SK-N-MC (cell line): ENCODE results near the gene GGT7.
"Not testable (repeated sequence)": the region's sequence is repeated elsewhere in the genome, so short reads cannot be mapped to it uniquely, and the experiment has no call there.

Source experiments
- DNase-seq: peaks from one replicate; pipeline ENCODE4 v3.0.0-alpha.2; 2011; ENCODE audit warnings: low read depth, low spot score
- H3K27ac ChIP-seq: fragments of 200-600 bp; sonication (generic); 2 replicates; pipeline ENCODE4 v1.5.1; 2016; ENCODE audit warnings: mixed run types
- H3K36me3 ChIP-seq: fragments of 200-600 bp; sonication (generic); 2 replicates; pipeline ENCODE4 v1.6.1; 2017; ENCODE audit warnings: antibody characterized with exemption, low read length, mixed read lengths; ENCODE audit not compliant: insufficient read depth
- H3K4me3 ChIP-seq: fragments of 200-600 bp; sonication (generic); 2 replicates; pipeline ENCODE4 v1.5.1; 2016
- H3K9ac ChIP-seq: fragments of 200-600 bp; sonication (generic); 2 replicates; pipeline ENCODE4 v1.8.0; 2017; ENCODE audit warnings: mixed run types, mixed read lengths; ENCODE audit not compliant: insufficient read length
- H3K9me3 ChIP-seq: fragments of 200-600 bp; sonication (generic); 2 replicates; pipeline ENCODE4 v1.6.1; 2017; ENCODE audit warnings: low read depth, mild to moderate bottlenecking, antibody characterized with exemption, low read length, moderate library complexity, mixed read lengths
- EZH2 ChIP-seq: fragments of 200-600 bp; sonication (generic); IDR thresholded peaks from one replicate; pipeline ENCODE4 v1.6.1; 2017; ENCODE audit warnings: antibody characterized with exemption
- FOXP2 ChIP-seq: optimal IDR thresholded peaks from 2 replicates; pipeline ENCODE3; 2011; ENCODE audit warnings: mild to moderate bottlenecking, moderate library complexity; ENCODE audit not compliant: insufficient read depth; ENCODE audit errors: extremely low read length, control extremely low read depth
- POLR2AphosphoS5 ChIP-seq: IDR thresholded peaks from 2 replicates; pipeline ENCODE4 v1.6.1; 2012; ENCODE audit warnings: mild to moderate bottlenecking, low read depth, low read length, borderline replicate concordance

Gene GGT7

GRCh38 chr20:34883809-34884208, 11.2 kb upstream of the GGT7 start:
- Histone ChIP-seq H3K4me3 (no peak overlapping the region), H3K9me3 (no peaks in the 10 kb centered on the region), H3K36me3 (peaks cover 4% of the 10 kb centered on the region), H3K9ac (no peak overlapping the region), H3K27ac (no peak overlapping the region)
- no peak for TF ChIP-seq EZH2
- TF ChIP-seq FOXP2: no peak
- no peak for TF ChIP-seq POLR2AphosphoS5
- no peak for DNase-seq

GRCh38 chr20:34883087-34883688, 10.5 kb upstream of the GGT7 start:
- H3K9me3 ChIP-seq: no peaks in the 10 kb centered on the region
- DNase-seq: no peak
- H3K4me3 ChIP-seq: no peak overlapping the region
- no peak overlapping the region for H3K9ac ChIP-seq
- H3K27ac ChIP-seq: no peak overlapping the region
- TF ChIP-seq FOXP2 (no peak), EZH2 (no peak), POLR2AphosphoS5 (no peak)
- peaks cover 4% of the 10 kb centered on the region for H3K36me3 ChIP-seq

- Histone ChIP-seq H3K4me3 (no peak overlapping the region), H3K27ac (no peak overlapping the region), H3K36me3 (peaks cover 4% of the 10 kb centered on the region), H3K9ac (no peak overlapping the region), H3K9me3 (no peaks in the 10 kb centered on the region)
- no peak for DNase-seq
- no peak for TF ChIP-seq EZH2
- TF ChIP-seq POLR2AphosphoS5: no peak
These were observed 9.0 kb upstream of the GGT7 start for GRCh38 chr20:34881689-34882088.

DNA sequence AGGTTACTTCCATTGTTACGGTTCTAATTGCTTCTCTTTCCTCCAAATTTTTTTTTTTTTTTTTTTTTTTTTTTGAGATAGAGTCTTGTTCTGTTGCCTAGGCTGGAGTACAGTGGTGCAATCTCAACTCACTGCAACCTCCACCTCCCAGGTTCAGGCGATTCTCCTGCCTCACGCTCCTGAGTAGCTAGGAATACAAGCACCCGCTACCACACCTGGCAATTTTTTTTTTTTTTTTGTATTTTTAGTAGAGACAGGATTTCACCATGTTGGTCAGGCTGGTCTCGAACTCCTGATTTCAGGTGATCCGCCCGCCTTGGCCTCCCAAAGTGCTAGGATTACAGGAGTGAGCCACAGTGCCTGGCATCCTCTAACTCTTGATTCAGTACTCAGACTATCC, 8.3 kb upstream of the GGT7 start:
- not testable (repeated sequence) for H3K27ac ChIP-seq, DNase-seq, H3K9ac ChIP-seq, H3K9me3 ChIP-seq, H3K4me3 ChIP-seq, H3K36me3 ChIP-seq

DNA sequence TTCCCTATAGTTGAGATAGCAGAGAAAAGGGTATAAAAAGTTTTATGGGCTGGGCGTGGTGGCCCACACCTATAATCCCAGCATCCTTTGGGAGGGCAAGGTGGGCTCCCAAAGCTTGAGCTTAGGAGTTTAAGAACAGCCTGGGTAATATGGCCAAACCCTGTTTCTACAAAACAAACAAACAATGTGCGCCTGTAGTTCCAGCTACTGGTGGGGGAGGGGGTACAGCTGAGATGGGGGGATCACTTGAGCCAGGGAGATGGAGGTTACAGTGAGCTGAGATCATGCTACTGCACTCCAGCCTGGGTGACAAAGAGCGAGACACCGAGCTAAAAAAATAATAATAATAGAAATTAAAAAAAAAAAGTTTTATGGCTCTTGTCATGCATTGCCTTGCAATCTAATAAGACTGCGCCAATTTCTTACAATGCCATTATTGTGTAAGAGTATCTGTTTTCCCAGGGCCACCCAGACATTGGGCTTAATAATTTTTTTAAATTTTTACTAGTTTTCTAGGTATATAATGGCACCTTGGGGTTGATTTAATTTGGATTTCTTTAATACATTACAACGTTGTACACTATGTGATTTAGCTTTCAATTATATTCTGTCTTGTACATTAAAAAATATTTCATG, 7.7 kb upstream of the GGT7 start:
- Histone ChIP-seq H3K36me3 (peaks cover 4% of the 10 kb centered on the region), H3K9ac (no peak overlapping the region), H3K9me3 (no peaks in the 10 kb centered on the region), H3K27ac (no peak overlapping the region), H3K4me3 (no peak overlapping the region)
- TF ChIP-seq EZH2 (no peak), FOXP2 (no peak), POLR2AphosphoS5 (no peak)
- no peak for DNase-seq

DNA sequence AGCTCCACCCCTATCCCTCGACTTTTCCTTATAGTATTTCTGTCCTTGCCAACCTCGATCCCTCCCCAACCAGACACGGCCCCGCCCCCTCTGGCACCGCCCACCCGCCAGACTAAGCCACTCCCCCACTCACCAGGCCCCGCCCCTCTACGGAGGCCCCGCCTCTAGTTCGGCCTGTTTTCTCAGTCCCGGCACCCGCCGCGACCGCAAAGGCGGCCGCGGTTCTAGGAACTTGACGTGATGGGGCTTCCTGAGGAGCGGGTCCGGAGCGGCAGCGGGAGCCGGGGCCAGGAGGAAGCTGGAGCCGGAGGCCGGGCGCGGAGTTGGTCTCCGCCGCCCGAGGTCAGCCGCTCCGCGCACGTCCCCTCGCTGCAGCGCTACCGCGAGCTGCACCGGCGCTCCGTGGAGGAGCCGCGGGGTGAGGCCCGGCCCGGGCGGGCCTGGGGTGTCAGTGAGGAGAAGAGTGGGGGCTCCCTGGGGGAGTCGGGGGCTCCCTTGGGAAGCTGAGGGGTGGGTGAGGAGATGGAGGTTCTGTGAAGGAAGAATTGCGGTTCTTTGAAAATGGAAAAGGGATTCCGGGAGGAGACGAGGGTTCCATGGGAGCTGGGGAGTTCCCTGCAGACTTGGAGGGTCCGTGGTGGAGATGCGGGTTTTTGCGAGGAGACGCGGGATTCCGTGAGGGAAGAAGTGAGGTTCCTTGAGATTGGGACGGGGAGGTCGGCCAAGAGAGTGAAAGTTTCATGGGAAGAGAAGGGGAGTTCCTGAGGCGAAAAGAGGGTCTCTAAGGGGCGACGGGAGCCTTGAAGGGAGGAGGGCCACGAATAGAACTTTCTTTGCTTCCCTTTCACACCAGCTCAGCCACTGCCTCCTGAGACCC, 4.0 kb upstream of the GGT7 start, which contains the start of gene ACSS2:
ACSS2 (plus strand) TSS at position 207 of the 877 bp plus-strand sequence; CDS start at position 241, 34 bp downstream.
- peak; percentile 95 for DNase-seq
- H3K4me3 ChIP-seq: peak within 1 kb of the TSS; percentile 89
- TF ChIP-seq POLR2AphosphoS5: peak; percentile 74
- TF ChIP-seq FOXP2: no peak
- TF ChIP-seq EZH2: no peak
- no peak within 1 kb of the TSS for H3K27ac ChIP-seq
- peak within 1 kb of the TSS; percentile 73 for H3K9ac ChIP-seq
- H3K9me3 ChIP-seq: no peaks in the 10 kb centered on the region
- H3K36me3 ChIP-seq: no peaks in the 10 kb centered on the region

GRCh38 chr20:34875642-34876405, 3.2 kb upstream of the GGT7 start:
- H3K9me3 ChIP-seq: no peaks in the 10 kb centered on the region
- DNase-seq: no peak
- H3K4me3 ChIP-seq: peak overlapping the region; percentile 89
- no peak for TF ChIP-seq EZH2
- no peak for TF ChIP-seq FOXP2
- no peak for TF ChIP-seq POLR2AphosphoS5
- no peak overlapping the region for H3K27ac ChIP-seq
- H3K36me3 ChIP-seq: no peaks in the 10 kb centered on the region
- H3K9ac ChIP-seq: no peak overlapping the region

GRCh38 chr20:34874094-34874654, 1.5 kb upstream of the GGT7 start:
- Histone ChIP-seq H3K9ac (no peak overlapping the region), H3K9me3 (no peaks in the 10 kb centered on the region), H3K27ac (no peak overlapping the region), H3K4me3 (no peak overlapping the region), H3K36me3 (no peaks in the 10 kb centered on the region)
- TF ChIP-seq FOXP2 (no peak), EZH2 (no peak), POLR2AphosphoS5 (no peak)
- peak; percentile 71 for DNase-seq
